ENCODE measurements around the gene SLC28A2.
"Not testable (repeated sequence)": the region's sequence is repeated elsewhere in the genome, so short reads cannot be mapped to it uniquely, and the experiment has no call there.

Gene SLC28A2

GRCh38 chr15:45263854-45264253 lies 11.8 kb downstream of the SLC28A2 start:
- DNase-seq (ENCODE audit: low spot score): no peak

GRCh38 chr15:45265506-45265905 lies 13.5 kb downstream of the SLC28A2 start:
- no peak for DNase-seq (ENCODE audit: low spot score)

- DNase-seq (ENCODE audit: low spot score): no peak
Measured at GRCh38 chr15:45268135-45268534, 16.1 kb downstream of the SLC28A2 start.

- no peak for DNase-seq (ENCODE audit: low spot score)
Measured at GRCh38 chr15:45274636-45275380, 22.8 kb downstream of the SLC28A2 start.

GRCh38 chr15:45276831-45277230 lies 24.8 kb downstream of the SLC28A2 start:
- DNase-seq (ENCODE audit: low spot score): peak; percentile 33

- DNase-seq (ENCODE audit: low spot score): peak; percentile 99
Measured at GRCh38 chr15:45279024-45279698, 27.1 kb downstream of the SLC28A2 start.

- no peak for DNase-seq (ENCODE audit: low spot score)
Measured at GRCh38 chr15:45285413-45285812, 33.4 kb downstream of the SLC28A2 start.

- DNase-seq (ENCODE audit: low spot score): no peak
Measured at GRCh38 chr15:45287390-45287956, 35.4 kb downstream of the SLC28A2 start.

- DNase-seq (ENCODE audit: low spot score): no peak
Measured at GRCh38 chr15:45288947-45289346, 36.9 kb downstream of the SLC28A2 start.

- DNase-seq (ENCODE audit: low spot score): no peak
Measured at GRCh38 chr15:45291822-45292582, 40.0 kb downstream of the SLC28A2 start.

GRCh38 chr15:45293326-45293725 lies 41.3 kb downstream of the SLC28A2 start:
- DNase-seq (ENCODE audit: low spot score): not testable (repeated sequence)

GRCh38 chr15:45298964-45299378 lies 46.9 kb downstream of the SLC28A2 start:
- DNase-seq (ENCODE audit: low spot score): not testable (repeated sequence)

- DNase-seq (ENCODE audit: low spot score): no peak
Measured at GRCh38 chr15:45304711-45305110, 52.7 kb downstream of the SLC28A2 start.

- no peak for DNase-seq (ENCODE audit: low spot score)
Measured at GRCh38 chr15:45306105-45306504, 54.1 kb downstream of the SLC28A2 start.

- peak; percentile 58 for DNase-seq (ENCODE audit: low spot score)
Measured at GRCh38 chr15:45307230-45307924, 55.3 kb downstream of the SLC28A2 start.

GRCh38 chr15:45314117-45314516 lies 62.1 kb downstream of the SLC28A2 start:
- not testable (repeated sequence) for DNase-seq (ENCODE audit: low spot score)

GRCh38 chr15:45314960-45315359 lies 62.9 kb downstream of the SLC28A2 start:
- peak; percentile 23 for DNase-seq (ENCODE audit: low spot score)

- DNase-seq (ENCODE audit: low spot score): no peak
Measured at GRCh38 chr15:45319472-45320214, 67.6 kb downstream of the SLC28A2 start.

GRCh38 chr15:45320581-45321205 lies 68.7 kb downstream of the SLC28A2 start:
- DNase-seq (ENCODE audit: low spot score): no peak

GRCh38 chr15:45326280-45326679 lies 74.2 kb downstream of the SLC28A2 start:
- DNase-seq (ENCODE audit: low spot score): no peak

GRCh38 chr15:45326741-45327140 lies 74.7 kb downstream of the SLC28A2 start:
- DNase-seq (ENCODE audit: low spot score): no peak
